Measurements from ENCODE around the gene BIN2.
"Not testable (repeated sequence)": the region's sequence is repeated elsewhere in the genome, so short reads cannot be mapped to it uniquely, and the experiment has no call there.

Gene BIN2

GRCh38 chr12:51263341-51263740 lies 60.6 kb downstream of the BIN2 start:
- no peak for DNase-seq (ENCODE audit: low read depth in 2 of 2, low spot score in 1 of 2)

GRCh38 chr12:51262758-51263177 lies 61.2 kb downstream of the BIN2 start:
- DNase-seq (ENCODE audit: low read depth in 2 of 2, low spot score in 1 of 2), result no peak

GRCh38 chr12:51259600-51259999 lies 64.4 kb downstream of the BIN2 start:
- not testable (repeated sequence) for DNase-seq (ENCODE audit: low read depth in 2 of 2, low spot score in 1 of 2)

- DNase-seq (ENCODE audit: low read depth in 2 of 2, low spot score in 1 of 2), result no peak
These were observed 69.4 kb downstream of the BIN2 start for GRCh38 chr12:51254536-51254935.

GRCh38 chr12:51253276-51253675 lies 70.7 kb downstream of the BIN2 start:
- no peak for DNase-seq (ENCODE audit: low read depth in 2 of 2, low spot score in 1 of 2)

GRCh38 chr12:51247523-51248206 lies 76.3 kb downstream of the BIN2 start:
- no peak for DNase-seq (ENCODE audit: low read depth in 2 of 2, low spot score in 1 of 2)

GRCh38 chr12:51246254-51246853 lies 77.6 kb downstream of the BIN2 start:
- no peak for DNase-seq (ENCODE audit: low read depth in 2 of 2, low spot score in 1 of 2)

GRCh38 chr12:51245476-51246253 lies 78.3 kb downstream of the BIN2 start:
- no peak for DNase-seq (ENCODE audit: low read depth in 2 of 2, low spot score in 1 of 2)

- DNase-seq (ENCODE audit: low read depth in 2 of 2, low spot score in 1 of 2), result no peak
These were observed 79.7 kb downstream of the BIN2 start for GRCh38 chr12:51244269-51244668.

- no peak for DNase-seq (ENCODE audit: low read depth in 2 of 2, low spot score in 1 of 2)
These were observed 81.1 kb downstream of the BIN2 start for GRCh38 chr12:51242876-51243275.

GRCh38 chr12:51242120-51242519 lies 81.9 kb downstream of the BIN2 start:
- no peak for DNase-seq (ENCODE audit: low read depth in 2 of 2, low spot score in 1 of 2)

- DNase-seq (ENCODE audit: low read depth in 2 of 2, low spot score in 1 of 2), result no peak
These were observed 83.0 kb downstream of the BIN2 start for GRCh38 chr12:51240971-51241370.

GRCh38 chr12:51238510-51239334 lies 85.3 kb downstream of the BIN2 start, which contains the start of gene DAZAP2:
TSS of gene DAZAP2 (plus strand) at chr12:51238826. CDS start at chr12:51238908, 82 bp downstream.
- DNase-seq (ENCODE audit: low read depth in 2 of 2, low spot score in 1 of 2), result peak; percentile 85 to 92

GRCh38 chr12:51238037-51238509 lies 85.9 kb downstream of the BIN2 start:
- DNase-seq (ENCODE audit: low read depth in 2 of 2, low spot score in 1 of 2), result no peak

- DNase-seq (ENCODE audit: low read depth in 2 of 2, low spot score in 1 of 2), result no peak
These were observed 89.4 kb downstream of the BIN2 start for GRCh38 chr12:51234530-51234929.

GRCh38 chr12:51232642-51233041 lies 91.3 kb downstream of the BIN2 start:
- DNase-seq (ENCODE audit: low read depth in 2 of 2, low spot score in 1 of 2), result no peak

All from stimulated activated CD8-positive, alpha-beta memory T cell treated with anti-CD3 and anti-CD28 coated beads, Interleukin-4, amount 100 ng/mL, for 1 hour (primary cell).